GM18907 (cell line): ENCODE data around the gene FES.
"Not testable (repeated sequence)": the region's sequence is repeated elsewhere in the genome, so short reads cannot be mapped to it uniquely, and the experiment has no call there.

Source experiments
- ATAC-seq: cut with Tn5 transposase; IDR thresholded peaks from one replicate; pipeline ENCODE4 v1.9.1; 2021; ENCODE audit warnings: mild to moderate bottlenecking, moderate library complexity; ENCODE audit not compliant: unreplicated experiment

Gene FES

GRCh38 chr15:90860942-90861675, 23.2 kb upstream of the FES start:
- no peak for ATAC-seq

GRCh38 chr15:90862487-90862886, 21.8 kb upstream of the FES start:
- no peak for ATAC-seq

- no peak for ATAC-seq
Measured at GRCh38 chr15:90862964-90863778, 21.1 kb upstream of the FES start.

GRCh38 chr15:90863987-90864386, 20.3 kb upstream of the FES start:
- no peak for ATAC-seq

- ATAC-seq = no peak
Measured at GRCh38 chr15:90864507-90864906, 19.8 kb upstream of the FES start.

GRCh38 chr15:90865702-90866101, 18.6 kb upstream of the FES start:
- no peak for ATAC-seq

GRCh38 chr15:90866161-90866715, 18.1 kb upstream of the FES start:
- ATAC-seq = no peak

- ATAC-seq = no peak
Measured at GRCh38 chr15:90866800-90867199, 17.5 kb upstream of the FES start.

- ATAC-seq = no peak
Measured at GRCh38 chr15:90868261-90868689, 16.0 kb upstream of the FES start, which contains the start of gene FURIN. FURIN (plus strand) TSS chr15:90868588; CDS start chr15:90875741, 7,153 bp downstream.

- no peak for ATAC-seq
Measured at GRCh38 chr15:90869140-90869541, 15.2 kb upstream of the FES start.

GRCh38 chr15:90869601-90870353, 14.5 kb upstream of the FES start:
- no peak for ATAC-seq

- ATAC-seq = no peak
Measured at GRCh38 chr15:90870354-90871138, 13.8 kb upstream of the FES start.

- ATAC-seq = no peak
Measured at GRCh38 chr15:90871139-90871715, 13.1 kb upstream of the FES start.

GRCh38 chr15:90871716-90872485, 12.4 kb upstream of the FES start:
- ATAC-seq = no peak

GRCh38 chr15:90872486-90873184, 11.7 kb upstream of the FES start:
- ATAC-seq = no peak

GRCh38 chr15:90873488-90873997, 10.8 kb upstream of the FES start:
- no peak for ATAC-seq

GRCh38 chr15:90873998-90874605, 10.2 kb upstream of the FES start:
- ATAC-seq = no peak

- not testable (repeated sequence) for ATAC-seq
Measured at GRCh38 chr15:90874986-90875385, 9.3 kb upstream of the FES start.
